HG03439 (cell line): Measurements from ENCODE around the gene ZMPSTE24.
"Not testable (repeated sequence)": the region's sequence is repeated elsewhere in the genome, so short reads cannot be mapped to it uniquely, and the experiment has no call there.

Source experiments
- ATAC-seq: cut with Tn5 transposase; IDR thresholded peaks from one replicate; pipeline ENCODE4 v1.9.1; 2021; ENCODE audit warnings: mild to moderate bottlenecking, moderate library complexity; ENCODE audit not compliant: unreplicated experiment

The ZMPSTE24 gene

DNA sequence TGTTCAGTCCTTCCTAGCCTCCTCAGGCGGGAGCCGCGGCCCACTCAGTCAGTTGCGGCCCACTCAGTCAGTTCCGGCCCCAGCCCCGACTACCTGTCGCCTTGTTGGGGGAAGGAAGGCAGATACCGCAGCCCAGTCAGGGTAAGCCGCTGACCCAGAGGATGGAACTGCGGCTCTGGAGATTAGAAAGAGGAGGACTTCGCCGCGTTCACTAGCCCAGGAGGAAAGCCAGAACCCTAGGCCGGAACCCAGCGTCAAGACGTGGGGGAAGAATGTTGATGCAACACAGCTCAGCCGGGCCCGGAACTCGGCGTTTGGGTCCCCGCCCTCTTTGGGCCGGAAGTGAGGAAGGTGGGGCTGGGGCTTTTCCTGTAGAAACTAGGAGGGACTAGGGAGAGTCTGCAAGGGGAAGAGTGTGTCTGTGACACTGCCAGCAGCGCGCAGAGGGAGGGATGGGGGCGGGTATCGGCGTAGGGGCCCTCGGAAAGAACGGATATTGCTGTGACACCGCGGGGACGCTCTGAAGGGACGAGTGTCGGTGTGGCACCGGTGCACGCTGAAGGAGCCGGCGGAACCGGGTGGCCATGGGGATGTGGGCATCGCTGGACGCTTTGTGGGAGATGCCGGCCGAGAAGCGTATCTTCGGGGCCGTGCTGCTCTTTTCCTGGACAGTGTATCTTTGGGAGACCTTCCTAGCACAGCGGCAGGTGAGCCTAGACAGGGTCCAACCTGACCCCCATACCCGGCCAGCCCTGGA, at the start of gene ZMPSTE24:
TSS of gene ZMPSTE24 (plus strand) at position 549 of the 757 bp plus-strand sequence. CDS start at position 585, 36 bp downstream.
- ATAC-seq: peak; percentile 90

DNA sequence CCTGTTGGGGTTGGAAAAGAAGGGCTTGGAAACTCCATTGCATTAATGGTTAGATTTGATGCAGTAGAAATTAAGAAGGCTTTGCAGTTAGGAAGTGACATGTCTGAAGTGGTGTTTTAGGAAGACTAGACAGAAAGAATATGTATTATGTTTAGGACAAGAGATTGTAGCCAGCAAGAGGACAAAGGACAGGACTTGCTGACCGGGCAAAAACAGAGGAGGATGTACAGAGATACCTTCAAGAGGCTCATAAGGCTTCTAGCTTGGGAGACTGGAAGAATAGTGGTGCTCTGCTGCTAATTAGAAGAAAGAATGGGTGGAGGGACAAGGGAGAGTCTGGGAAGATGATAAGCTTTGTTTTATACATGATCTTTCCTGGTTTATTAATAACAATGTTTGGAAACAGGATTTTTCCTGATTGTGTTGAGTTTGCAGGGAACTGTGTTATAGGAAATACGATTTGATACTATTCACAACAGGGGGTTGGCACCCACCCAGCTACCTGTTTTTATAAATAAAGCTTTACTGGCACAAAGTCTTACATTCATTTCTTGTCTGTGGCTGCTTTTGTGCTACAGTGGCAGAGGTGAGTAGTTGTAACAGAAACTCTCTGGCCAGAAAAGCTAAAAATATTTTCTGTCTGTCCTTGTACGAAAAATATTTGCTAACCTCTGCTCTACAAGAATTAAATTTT, 47.4 kb upstream of the ZMPSTE24 start:
- no peak for ATAC-seq

DNA sequence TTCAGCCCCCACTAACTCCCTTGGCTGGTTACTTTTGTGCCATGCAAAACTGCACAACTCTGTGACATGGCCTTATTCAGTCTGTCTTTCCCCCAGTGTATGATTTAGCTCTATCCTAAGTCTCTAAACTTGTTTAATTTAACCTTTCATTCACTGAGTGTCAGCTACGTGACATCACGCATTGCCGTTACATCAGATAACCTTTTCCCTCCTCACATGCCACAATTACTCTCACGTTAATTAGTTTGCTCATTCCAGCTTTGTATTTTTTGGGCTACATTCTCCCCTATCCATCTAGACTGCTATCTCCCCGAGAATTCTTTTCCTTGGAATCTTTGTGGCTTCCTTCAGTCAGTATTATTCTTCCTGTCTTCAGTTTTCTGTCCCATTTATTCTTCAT, 39.7 kb upstream of the ZMPSTE24 start:
- ATAC-seq: no peak

DNA sequence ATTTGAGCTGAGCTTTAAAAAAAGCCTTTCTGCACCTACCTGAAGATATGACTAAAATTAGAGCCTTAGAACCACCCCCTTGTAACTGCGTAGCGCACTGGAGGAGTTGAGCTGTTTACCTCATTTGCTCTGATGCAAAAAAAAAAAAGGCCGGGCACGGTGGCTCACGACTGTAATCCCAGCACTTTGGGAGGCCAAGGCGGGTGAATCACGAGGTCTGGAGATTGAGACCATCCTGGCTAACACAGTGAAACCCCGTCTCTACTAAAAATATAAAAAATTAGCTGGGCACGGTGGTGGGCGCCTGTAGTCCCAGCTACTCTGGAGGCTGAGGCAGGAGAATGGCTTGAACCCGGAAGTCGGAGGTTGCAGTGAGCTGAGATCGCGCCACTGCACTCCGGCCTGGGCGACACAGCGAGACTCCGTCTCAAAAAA, 36.5 kb upstream of the ZMPSTE24 start:
- ATAC-seq: not testable (repeated sequence)

DNA sequence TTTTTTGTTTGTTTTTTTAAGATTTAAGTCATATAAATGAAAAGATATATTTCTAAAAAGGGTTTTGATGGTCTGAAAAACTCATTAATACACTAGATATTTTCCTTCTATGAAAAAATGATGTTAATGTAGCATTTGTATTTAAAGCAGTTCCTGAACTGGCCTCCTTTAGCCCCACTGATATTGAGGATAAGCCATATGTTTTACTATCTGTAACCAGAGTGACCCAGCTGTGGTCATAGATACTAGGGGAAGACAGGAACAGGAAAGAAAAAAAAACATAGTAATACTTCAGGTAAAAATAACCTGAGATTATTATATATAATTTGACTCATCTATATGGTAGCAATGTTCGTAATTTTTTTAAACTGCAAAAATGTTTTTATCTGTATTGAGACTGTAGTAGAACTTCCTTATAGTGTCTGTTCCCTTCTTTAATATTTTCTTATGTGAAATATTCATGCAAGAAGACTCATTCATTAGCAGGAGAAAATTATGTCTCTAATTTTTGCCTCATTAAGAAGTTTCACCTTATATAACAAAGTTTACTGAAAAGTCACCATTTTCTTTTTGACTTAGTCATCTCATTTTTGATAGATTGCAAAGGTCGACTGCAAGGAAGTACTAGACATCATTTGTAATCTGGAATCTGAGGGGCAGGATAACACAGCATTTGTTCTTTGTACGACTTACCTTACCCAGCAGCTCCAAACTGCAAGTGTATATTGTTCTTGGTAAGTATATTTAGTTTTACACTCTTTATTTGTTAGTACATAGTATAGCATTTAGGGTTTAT, 35.9 kb upstream of the ZMPSTE24 start:
- ATAC-seq: no peak

DNA sequence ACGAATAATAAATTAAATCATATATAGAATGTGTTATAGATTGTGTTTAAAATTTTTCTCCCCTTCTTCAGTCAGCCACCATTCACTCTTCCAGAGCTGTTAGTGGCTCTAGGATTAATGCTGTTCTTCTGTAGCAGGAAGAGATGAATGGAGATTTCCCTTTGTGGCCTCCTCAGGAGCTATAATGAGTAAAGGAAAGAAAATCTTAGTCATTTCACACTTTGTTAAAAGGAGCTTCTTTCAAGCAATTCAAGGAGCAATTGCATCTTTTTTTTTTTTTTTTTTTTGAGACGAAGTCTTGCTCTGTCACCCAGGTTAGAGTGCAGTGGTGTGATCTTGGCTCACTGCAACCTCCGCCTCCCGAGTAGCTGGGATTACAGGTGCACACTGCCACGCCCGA, 34.0 kb upstream of the ZMPSTE24 start:
- ATAC-seq: no peak

DNA sequence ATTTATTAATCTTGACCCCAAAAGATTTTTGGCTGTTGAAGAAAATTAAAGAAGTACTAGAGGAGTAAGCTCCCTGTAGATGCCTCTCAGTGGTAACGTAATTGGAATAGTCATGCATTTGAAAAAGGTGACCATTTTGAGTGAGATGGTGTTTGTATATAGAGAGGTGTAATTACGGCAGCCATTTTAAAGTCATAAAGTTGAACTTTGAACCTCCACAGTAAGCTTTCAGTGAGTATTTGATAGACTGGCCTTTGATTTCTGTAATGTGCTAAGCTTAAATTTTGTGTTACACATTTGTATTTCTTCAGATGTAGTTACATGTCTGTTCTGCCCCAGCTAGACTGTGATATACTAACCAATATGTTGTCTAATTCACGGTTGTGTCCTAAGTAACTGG, 31.8 kb upstream of the ZMPSTE24 start:
- ATAC-seq: no peak

DNA sequence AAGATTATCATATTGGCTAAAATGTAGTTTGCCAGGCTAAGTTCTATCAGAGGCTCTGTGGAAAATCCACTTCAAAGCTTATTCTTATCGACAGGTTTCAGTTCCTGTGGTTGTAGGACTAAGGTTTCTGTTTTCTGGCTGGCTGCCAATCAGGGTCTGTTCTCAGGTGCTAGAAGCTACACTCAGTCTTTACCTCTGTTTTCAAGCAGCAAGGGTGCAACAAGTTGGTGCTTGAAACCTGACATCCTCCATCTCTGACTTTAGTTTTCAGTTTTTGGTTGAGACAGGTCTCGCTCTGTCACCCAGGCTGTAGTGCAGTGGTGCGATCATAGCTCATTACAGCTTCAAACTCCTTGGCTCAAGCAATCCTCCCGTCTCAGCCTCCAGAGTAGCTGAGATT, 25.6 kb upstream of the ZMPSTE24 start:
- ATAC-seq: peak; percentile 80

DNA sequence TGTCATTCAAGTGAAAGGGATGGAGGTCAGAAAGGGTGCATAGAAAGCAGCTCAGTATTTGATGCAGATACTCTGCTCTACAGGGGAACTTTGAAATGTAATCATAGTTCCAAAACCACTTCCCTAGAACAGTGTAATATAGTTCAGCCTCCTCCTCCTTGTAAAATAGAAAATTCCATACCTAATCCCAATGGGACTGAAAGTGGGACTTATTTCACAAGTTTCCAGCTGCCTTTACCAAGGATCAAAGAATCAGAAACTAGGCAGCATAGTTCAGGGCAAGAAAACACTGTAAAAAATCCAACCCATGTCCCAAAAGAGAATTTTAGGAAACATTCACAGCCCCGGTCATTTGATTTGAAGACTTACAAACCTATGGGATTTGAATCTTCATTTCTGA, 18.4 kb upstream of the ZMPSTE24 start:
- ATAC-seq: no peak

DNA sequence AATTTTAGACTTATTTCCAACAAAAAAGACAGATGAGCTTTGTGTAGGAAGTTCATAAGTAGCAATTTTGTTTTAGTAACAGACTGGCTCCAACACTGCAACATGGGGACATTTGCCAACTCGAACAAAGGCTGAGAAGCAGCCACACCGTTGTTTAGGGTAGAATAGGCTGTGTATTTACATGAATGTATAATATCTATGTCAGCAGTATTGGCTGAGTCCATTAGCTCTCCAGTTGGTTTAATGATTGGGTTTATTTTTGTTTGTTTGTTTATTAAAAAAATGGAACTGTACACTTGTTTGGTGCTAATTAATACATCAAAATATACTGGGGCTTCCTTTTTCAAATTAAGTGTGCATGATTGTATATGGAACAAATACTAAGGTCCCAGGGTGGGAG, 17.6 kb upstream of the ZMPSTE24 start:
- ATAC-seq: no peak

DNA sequence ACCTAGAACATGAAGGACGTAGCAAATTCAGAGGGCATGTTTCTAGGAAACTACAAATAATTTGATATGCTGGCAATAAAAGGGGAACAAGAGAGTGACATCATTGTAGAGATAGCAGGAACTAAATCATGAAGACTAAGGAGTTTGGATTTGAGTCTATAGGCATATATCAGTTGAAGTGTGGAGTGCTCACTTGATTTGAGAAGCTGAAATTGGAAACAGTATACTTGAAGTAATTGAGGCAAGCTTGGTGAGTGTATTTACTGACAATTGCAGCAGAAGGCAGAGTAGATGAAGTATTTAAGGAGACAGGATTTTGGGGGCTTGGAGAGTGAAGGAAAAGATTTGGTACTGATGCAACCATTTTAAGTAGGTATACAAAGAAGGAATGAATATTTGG, 16.7 kb upstream of the ZMPSTE24 start:
- ATAC-seq: no peak

DNA sequence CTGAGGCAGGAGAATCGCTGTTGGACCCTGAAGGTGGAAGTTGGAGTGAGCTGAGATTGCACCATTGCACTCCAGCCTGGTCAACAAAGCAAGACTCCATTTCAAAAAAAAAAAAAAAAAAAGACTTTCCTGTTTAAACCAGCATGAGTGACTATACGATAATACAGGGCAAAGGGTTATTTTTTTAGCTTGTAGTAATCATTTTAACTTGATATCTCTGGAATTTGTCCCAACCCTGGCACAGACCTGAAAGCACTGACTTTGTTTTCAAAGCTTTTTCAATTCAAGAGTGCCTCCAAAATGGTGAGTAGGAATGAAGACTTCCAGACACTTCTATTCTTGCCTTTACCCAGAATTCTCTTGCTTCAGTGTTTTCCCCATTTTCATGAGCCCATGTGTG, 14.7 kb upstream of the ZMPSTE24 start:
- no peak for ATAC-seq

DNA sequence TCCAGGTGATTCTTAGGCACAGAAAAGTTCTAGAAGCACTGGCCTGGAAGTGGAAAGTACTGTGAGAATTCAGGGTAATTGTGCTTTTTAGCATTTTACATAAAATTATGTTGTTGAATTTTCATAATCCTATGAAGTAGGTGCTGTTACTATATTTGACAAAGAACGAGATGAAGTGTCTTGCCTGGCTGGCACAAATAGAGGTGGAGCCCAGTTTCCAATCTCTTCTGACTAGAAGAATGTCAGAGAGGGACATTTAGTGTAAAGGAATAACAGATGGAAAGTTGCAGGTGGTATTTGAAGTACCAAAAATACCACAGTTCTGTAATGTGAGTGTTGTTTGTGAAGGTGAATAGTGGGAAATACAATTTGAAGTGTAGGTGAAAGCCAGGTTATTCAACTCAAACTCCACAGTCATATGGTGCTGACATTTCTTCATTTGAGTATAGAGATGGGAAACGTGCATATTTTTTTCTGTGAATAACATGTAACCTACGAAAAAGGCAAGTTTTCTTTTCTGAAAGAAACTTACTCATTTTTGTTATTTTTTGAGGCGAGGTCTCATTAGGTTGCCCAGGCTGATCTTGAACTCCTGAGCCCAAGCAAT, 13.8 kb upstream of the ZMPSTE24 start:
- no peak for ATAC-seq

DNA sequence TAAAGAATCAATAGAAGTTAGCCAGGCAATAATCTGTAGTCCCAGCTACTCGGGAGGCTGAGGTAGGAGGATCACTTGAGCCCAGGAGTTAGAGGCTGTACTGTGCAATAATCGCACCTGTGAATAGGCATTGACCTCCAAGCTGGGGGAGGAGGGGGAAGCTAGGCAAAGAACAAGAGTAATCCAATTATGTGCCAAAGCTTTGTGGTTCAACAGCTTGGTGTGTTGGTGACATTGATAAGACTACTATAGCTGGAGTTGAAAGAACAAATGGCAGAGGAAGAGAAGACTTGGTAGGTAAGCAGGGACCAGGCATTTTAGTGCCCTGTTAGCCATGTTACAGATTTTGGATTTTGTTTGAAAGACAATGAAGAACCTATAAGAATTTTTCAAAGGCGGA, 12.3 kb upstream of the ZMPSTE24 start:
- ATAC-seq: no peak

DNA sequence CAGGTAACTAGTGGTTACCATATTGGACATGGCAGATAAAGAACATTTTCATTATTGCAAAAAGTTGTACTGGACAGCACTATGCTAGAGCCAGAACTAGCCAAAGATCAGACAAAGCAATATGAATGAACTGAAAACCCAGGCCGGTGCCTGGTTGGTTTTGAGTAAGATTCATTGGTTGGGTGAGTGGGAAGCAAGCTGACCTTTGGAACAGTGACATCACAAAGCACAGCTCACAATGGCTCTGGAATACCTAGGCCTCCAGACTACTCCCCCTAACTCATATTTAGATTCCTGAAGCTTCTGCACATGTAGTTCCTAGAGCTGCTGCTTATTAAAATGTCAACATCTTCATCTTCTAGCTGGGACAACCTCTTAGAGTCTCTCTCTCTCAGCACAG, 10.4 kb upstream of the ZMPSTE24 start, which contains the start of gene TMCO2:
TSS of gene TMCO2 (plus strand) at position 283 of the 400 bp plus-strand sequence. CDS start at position 340, 57 bp downstream.
- no peak for ATAC-seq

DNA sequence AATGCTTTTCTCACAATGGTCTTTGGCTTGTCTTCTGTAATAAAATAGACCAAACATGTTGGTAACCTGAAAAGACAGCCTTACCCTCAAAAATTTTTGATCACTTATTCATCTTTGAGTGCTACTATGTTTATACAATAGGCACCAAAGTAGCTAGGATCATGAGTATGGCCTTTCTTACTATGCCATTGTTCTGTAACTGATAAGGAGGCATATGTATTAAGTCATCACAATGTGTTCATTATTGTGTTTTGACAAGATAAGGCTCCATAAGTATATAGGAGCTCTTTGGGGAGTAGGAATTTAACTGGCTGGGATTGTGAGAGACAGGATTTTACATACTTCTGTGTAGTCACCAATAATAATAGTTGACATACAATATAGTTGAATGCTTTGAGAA, 9.6 kb upstream of the ZMPSTE24 start:
- ATAC-seq: no peak

DNA sequence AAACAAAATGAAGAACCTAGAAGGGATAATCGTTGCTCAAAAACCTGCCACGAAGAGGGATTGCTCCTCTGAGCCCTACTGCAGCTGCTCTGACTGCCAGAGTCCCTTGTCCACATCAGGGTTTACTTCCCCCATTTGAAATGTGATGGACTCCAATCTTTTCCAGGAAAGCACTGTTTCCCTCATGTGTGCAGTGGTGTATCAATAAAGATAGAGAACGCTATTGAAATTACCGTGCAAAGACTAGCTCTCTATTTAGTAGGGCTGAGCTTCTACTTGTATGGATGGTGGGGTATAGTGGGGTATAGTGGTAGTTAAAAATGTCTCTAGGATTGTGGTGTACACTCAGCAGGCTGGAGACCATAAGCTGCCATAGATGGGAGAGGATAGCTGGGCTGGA, 6.6 kb upstream of the ZMPSTE24 start:
- no peak for ATAC-seq

DNA sequence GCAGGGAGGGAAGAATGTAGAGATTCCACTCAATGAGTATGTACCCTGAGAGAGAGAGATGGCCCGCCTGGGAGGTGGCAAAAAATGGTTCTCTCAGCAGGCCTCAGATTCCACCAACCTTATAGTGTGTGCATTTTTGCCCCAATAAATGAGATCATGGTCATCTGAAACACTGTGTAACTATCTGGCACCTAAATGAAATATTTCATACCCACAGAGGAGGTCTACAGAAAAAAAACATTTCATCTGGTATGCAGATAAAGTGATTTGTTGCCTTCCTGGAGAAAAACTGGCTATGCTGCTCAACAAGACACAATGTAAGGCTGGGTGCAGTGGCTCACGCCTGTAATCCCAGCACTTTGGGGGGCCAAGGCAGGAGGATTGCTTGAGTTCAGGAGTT, 5.4 kb upstream of the ZMPSTE24 start:
- no peak for ATAC-seq

DNA sequence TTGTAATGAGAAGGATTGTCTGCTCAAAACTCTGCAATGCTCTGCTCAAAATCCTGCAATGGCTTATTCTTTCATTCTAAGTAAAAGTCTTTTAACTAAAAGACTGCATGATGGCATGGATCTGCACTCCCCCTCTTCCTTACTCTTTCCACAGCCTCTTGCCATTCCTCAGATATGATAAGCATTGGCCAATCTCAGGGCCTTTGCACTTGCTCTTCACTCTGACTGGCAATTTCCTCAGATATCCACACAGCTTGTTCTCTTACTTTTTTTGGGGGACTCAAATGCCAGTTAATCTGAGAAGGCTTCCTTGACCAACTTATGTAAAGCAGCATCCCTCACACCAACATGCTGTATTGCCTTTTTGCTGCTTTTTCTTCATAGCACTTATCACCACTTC, 2.8 kb upstream of the ZMPSTE24 start:
- no peak for ATAC-seq

DNA sequence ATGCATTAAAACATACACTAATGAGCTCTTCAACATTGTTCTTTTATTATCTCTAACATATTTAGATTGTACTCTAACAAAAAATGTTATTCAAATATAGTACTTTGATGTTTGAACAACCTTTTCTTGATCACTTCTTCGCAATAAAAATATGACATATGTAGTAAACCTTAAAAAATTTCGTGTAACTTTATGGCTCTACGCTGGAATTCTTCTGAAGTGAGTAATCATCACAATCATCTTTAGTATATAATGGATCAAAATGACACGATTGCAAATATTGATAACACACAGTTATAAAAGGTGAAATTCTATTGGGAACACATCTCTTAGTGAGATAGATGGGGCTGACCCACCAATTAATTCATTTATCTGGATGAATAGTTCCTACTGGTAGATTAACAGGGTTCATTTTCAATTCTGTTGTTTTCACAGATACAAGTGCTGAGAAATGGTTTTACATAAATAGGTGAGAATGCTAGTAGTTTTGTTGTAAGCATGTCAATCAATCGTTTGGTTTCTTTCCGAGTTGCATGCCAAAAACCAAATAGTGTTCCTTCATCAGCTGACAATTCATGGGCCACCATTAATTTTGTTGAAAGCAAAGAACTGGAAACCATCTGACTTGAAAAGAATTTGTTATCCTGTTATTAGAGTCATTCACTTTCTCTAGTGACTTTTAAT, 1.5 kb upstream of the ZMPSTE24 start:
- ATAC-seq: no peak

DNA sequence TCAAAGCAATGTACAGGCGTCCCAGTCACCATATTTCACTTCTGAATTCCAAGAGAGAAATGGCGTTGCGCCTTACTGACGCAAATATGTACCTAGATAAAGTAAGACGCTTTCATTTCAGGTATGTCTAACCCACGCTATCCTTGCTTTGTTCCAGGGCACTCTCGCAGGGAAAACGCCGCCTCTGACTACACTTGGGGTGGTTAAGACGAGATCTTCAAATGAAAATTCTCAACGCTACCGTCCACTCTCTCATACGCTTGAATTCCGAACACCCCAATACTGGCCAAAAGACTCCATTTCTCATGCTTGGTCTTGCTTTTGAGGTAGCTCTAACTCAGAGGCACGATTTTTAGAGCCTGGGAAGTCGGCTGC, 736 bp upstream of the ZMPSTE24 start:
- peak; percentile 13 for ATAC-seq
